AG04450 (cell line): ENCODE data around the gene HACL1. TPM values are rescaled to one million over a fixed set of nuclear protein-coding genes. Genes with fewer than 3 reads are reported as not detected.

Experiments used
- CTCF ChIA-PET: fragments of 300-600, 350-600 bp; formaldehyde crosslinking; extraction: SDS; loops from one replicate; lab custom pipeline; 2022; ENCODE audit warnings: antibody characterized with exemption, inconsistent platforms; lab: Charles Lee
- POLR2A ChIA-PET: fragments of 350-600 bp; formaldehyde crosslinking; extraction: SDS; loops from one replicate; lab custom pipeline; 2021; ENCODE audit warnings: antibody characterized with exemption, inconsistent platforms; lab: Yijun Ruan, JAX
- DNase-seq: peaks from one replicate; pipeline ENCODE4 v3.0.0-alpha.2; 2011; ENCODE audit warnings: low read depth, low spot score
- H3K27ac ChIP-seq: one replicate; pipeline ENCODE4 v1.5.1; 2012; ENCODE audit warnings: low read depth, low read length, control low read depth
- H3K27me3 ChIP-seq: one replicate; pipeline ENCODE4 v1.6.0; 2012; ENCODE audit warnings: low read length; ENCODE audit not compliant: control insufficient read depth, insufficient read depth
- H3K4me3 ChIP-seq: 2 replicates; pipeline ENCODE4 v1.5.1; 2011; ENCODE audit warnings: mild to moderate bottlenecking, low read depth, low read length, control low read depth
- H3K9me3 ChIP-seq: 2 replicates; pipeline ENCODE4 v1.5.1; 2012; ENCODE audit warnings: low read length; ENCODE audit not compliant: control insufficient read depth, insufficient read depth
- CTCF ChIP-seq: IDR thresholded peaks from 2 replicates; pipeline ENCODE4 v1.5.1; 2011; ENCODE audit warnings: low read depth, low read length, control low read depth, inconsistent platforms
- polyA plus RNA-seq: library from polyadenylated mRNA; depleted of rRNA; stranded (reverse); fragments of >200 nt; gene quantifications from 2 replicates; pipeline ENCODE4 v1.2.3, GENCODE V29; 2011

Gene HACL1
- polyA plus RNA-seq, 1 experiment: 22.0 TPM

DNA sequence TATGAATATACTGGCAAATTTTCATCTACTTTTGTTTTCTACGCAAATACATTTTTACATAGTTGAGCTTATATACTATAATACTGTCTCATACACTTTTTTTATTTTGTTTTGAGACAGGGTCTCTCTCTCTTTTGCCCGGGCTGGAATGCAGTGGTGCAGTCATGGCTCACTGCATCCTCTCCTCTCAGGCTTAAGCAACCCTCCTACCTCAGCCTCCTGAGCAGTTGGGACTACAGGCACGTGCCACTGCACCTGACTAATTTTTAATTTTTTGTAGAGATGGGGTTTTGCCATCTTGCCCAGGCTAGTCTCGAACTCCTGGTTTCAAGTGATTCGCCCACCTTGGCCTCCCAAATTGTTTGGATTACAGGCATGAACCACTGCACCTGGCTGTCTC, 25.9 kb downstream of the HACL1 start:
- no peaks in the 10 kb centered on the region for H3K27me3 ChIP-seq
- CTCF ChIA-PET: no interaction called here
- DNase-seq: no peak
- no peak overlapping the region for H3K27ac ChIP-seq
- POLR2A ChIA-PET: no interaction called here
- H3K4me3 ChIP-seq: no peak overlapping the region
- no peak for TF ChIP-seq CTCF
- no peaks in the 10 kb centered on the region for H3K9me3 ChIP-seq

DNA sequence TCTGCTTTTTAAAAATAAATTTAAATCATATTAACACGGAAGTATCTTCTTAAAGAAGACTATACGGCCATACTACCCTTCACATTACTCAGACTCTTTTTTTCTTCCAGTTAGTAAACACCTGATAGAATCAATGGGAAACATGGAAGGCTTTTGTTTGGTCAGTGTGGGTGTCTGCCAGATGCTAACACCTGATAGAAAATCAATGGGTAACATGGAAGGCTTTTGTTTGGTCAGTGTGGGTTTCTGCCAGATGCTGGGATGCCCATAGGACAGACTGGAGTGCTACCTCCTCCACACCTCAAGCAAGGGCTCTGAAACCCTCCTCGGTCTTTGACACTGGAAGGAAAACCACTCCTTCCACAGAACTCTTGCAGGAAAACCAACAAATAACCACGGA, 29.2 kb downstream of the HACL1 start:
- POLR2A ChIA-PET: no interaction called here

GRCh38 chr3:15563190-15563589, 38.2 kb downstream of the HACL1 start:
- CTCF ChIA-PET: interaction anchor here (1.5 kb wide), 1 partner anchor 360 kb away, joined by 3 read pairs; no protein-coding TSS in a partner anchor
- no peak overlapping the region for H3K27ac ChIP-seq
- H3K9me3 ChIP-seq: no peaks in the 10 kb centered on the region
- H3K4me3 ChIP-seq: no peak overlapping the region
- POLR2A ChIA-PET: no interaction called here
- no peaks in the 10 kb centered on the region for H3K27me3 ChIP-seq
- TF ChIP-seq CTCF: no peak
- no peak for DNase-seq

More for the DNA sequence above, 29.2 kb downstream of the HACL1 start:
- H3K27ac ChIP-seq: no peak overlapping the region
- no peak for TF ChIP-seq CTCF
- DNase-seq: no peak
- no peak overlapping the region for H3K4me3 ChIP-seq
- no peaks in the 10 kb centered on the region for H3K9me3 ChIP-seq
- no peaks in the 10 kb centered on the region for H3K27me3 ChIP-seq
- CTCF ChIA-PET: interaction anchor here (0.8 kb wide), 1 partner anchor 13 kb away, joined by 3 read pairs; no protein-coding TSS in a partner anchor

GRCh38 chr3:15562560-15562959, 38.8 kb downstream of the HACL1 start:
- no peak for DNase-seq
- Histone ChIP-seq H3K27ac (no peak overlapping the region), H3K27me3 (no peaks in the 10 kb centered on the region), H3K4me3 (no peak overlapping the region), H3K9me3 (no peaks in the 10 kb centered on the region)
- ChIA-PET POLR2A (no interaction called here), CTCF (interaction anchor here (1.5 kb wide), 1 partner anchor 359 kb away, joined by 3 read pairs; no protein-coding TSS in a partner anchor)
- no peak for TF ChIP-seq CTCF

GRCh38 chr3:15558581-15558980, 42.8 kb downstream of the HACL1 start:
- DNase-seq: no peak
- ChIA-PET CTCF (interaction anchor here (0.6 to 4.0 kb wide), 11 partner anchors 10 to 450 kb away, joined by 3 to 46 read pairs (median 4); no protein-coding TSS in a partner anchor), POLR2A (interaction anchor here (0.6 kb wide), 1 partner anchor 356 kb away, joined by 3 read pairs; no protein-coding TSS in a partner anchor)
- Histone ChIP-seq H3K27me3 (no peaks in the 10 kb centered on the region), H3K4me3 (no peak overlapping the region), H3K9me3 (no peaks in the 10 kb centered on the region), H3K27ac (no peak overlapping the region)
- no peak for TF ChIP-seq CTCF
